SK-N-MC (cell line): ENCODE results near the gene AAGAB.

Experiments used
- EZH2 ChIP-seq: fragments of 200-600 bp; sonication (generic); IDR thresholded peaks from one replicate; pipeline ENCODE4 v1.6.1; 2017; ENCODE audit warnings: antibody characterized with exemption
- POLR2AphosphoS5 ChIP-seq: IDR thresholded peaks from 2 replicates; pipeline ENCODE4 v1.6.1; 2012; ENCODE audit warnings: mild to moderate bottlenecking, low read depth, low read length, borderline replicate concordance

GRCh38 chr15:67154249-67154648, 100.2 kb downstream of the AAGAB start:
- TF ChIP-seq POLR2AphosphoS5: no peak
- no peak for TF ChIP-seq EZH2
